ENCODE measurements around the gene CD247.
A peak's percentile ranks its signal among the peaks of the same experiment; 100 is the strongest.

Gene CD247

DNA sequence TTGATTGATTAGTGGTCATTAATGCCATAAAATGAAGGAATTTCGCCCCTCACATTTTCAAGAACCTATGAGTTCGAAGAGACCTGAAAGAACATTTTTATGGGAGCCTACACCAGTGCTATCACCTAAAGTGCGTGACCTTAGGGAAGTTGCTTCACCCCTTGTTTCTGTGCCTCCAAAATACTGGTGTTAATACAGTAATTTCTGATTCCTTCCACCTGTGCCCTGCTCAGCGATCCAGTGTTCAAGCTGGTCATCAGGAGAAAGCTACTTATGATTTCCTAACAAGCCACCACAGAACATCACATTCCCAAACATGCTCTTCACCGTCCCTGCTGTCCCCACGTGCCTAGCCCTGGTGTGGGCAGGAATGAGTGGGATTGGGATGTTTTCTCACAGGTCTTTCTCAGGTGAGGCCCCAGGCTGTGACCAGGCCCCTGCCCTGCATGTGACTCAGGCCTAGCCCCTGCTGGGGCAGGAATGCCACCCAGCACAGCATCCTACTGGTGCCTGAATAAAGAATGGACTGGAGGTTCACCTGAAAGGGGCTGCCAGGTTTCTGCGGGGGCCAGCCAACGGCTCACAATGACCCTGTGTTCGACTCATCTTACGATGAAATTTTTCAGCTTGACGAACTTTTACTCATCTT is 60.3 kb downstream of the CD247 start:
- no peak for DNase-seq (ENCODE audit: low read depth)
- TF ChIP-seq, protein P1, sequence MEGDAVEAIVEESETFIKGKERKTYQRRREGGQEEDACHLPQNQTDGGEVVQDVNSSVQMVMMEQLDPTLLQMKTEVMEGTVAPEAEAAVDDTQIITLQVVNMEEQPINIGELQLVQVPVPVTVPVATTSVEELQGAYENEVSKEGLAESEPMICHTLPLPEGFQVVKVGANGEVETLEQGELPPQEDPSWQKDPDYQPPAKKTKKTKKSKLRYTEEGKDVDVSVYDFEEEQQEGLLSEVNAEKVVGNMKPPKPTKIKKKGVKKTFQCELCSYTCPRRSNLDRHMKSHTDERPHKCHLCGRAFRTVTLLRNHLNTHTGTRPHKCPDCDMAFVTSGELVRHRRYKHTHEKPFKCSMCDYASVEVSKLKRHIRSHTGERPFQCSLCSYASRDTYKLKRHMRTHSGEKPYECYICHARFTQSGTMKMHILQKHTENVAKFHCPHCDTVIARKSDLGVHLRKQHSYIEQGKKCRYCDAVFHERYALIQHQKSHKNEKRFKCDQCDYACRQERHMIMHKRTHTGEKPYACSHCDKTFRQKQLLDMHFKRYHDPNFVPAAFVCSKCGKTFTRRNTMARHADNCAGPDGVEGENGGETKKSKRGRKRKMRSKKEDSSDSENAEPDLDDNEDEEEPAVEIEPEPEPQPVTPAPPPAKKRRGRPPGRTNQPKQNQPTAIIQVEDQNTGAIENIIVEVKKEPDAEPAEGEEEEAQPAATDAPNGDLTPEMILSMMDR (IDR thresholded peaks at IDR 0.05; ENCODE audit: low read depth, low read length): no peak
- TF ChIP-seq POLR2A (IDR thresholded peaks at IDR 0.05; ENCODE audit: extremely low read depth, insufficient read length): no peak

DNA sequence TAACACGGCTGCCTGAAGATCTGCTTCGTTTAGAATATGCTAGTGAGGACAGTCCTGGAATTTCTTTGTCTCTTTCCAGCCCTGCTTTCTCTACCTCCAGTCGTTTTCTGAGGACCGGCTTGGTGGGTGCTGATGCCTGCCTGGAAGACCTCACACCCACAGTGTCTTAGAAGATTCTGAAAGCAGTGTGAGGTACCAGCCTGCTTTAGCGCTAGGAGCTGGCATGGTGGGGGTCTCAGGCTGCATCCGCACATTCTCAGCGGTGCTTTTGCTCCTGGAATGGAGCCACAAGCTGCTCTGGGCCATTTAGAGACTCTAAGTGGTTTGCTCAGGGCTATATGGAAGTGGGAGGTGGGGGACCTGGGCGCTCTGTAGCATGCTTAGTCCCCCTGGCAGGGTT is 61.4 kb downstream of the CD247 start:
- DNase-seq (ENCODE audit: low read depth): no peak
- no peak overlapping the region for H3K4me3 ChIP-seq (ENCODE audit: low read depth, low read length)

More for the DNA sequence above, 60.3 kb downstream of the CD247 start:
- H3K4me3 ChIP-seq (ENCODE audit: low read depth, low read length): no peak overlapping the region

DNA sequence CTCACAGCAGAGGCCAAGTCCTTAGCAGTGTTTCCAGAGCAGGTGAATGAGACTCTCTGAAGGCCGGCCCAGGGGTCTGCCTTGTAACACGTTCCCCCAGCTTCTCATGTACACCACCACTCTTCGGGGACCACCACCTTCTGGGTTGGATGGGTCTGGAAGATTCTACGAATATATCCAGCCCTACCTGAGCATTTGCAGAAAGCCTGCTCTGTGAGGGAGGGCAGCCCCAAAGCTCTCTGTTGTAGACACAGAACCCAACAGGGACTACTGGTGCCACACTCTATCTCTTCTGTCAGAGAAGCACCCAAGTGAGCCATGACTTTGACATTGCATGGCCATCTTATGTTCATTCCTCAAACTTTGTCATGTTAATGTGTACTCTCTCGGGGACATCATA is 61.8 kb downstream of the CD247 start:
- no peak for TF ChIP-seq MAX (IDR thresholded peaks at IDR 0.05; ENCODE audit: low read depth, low read length)
- H3K4me3 ChIP-seq (ENCODE audit: low read depth, low read length): no peak overlapping the region
- no peak for DNase-seq (ENCODE audit: low read depth)

More for the DNA sequence above, 61.4 kb downstream of the CD247 start:
- TF ChIP-seq, protein P1 (IDR thresholded peaks at IDR 0.05; ENCODE audit: low read depth, low read length): no peak
- TF ChIP-seq POLR2A (IDR thresholded peaks at IDR 0.05; ENCODE audit: extremely low read depth, insufficient read length): no peak
- no peak for TF ChIP-seq MAX (IDR thresholded peaks at IDR 0.05; ENCODE audit: low read depth, low read length)
- no peak for TF ChIP-seq MYC (IDR thresholded peaks at IDR 0.05; ENCODE audit: low read depth, low read length)

- H3K4me3 ChIP-seq (ENCODE audit: low read depth, low read length): peak overlapping the region; percentile 64
- TF ChIP-seq POLR2A (IDR thresholded peaks at IDR 0.05; ENCODE audit: extremely low read depth, insufficient read length) (no peak), MYC (IDR thresholded peaks at IDR 0.05; ENCODE audit: low read depth, low read length) (no peak), MAX (IDR thresholded peaks at IDR 0.05; ENCODE audit: low read depth, low read length) (no peak)
- TF ChIP-seq, protein P1 (IDR thresholded peaks at IDR 0.05; ENCODE audit: low read depth, low read length): no peak
- no peak for DNase-seq (ENCODE audit: low read depth)
Measured at GRCh38 chr1:167455786-167456446, 62.4 kb downstream of the CD247 start.

GRCh38 chr1:167454894-167455785 is 63.2 kb downstream of the CD247 start:
- DNase-seq (ENCODE audit: low read depth): peak; percentile 73
- H3K4me3 ChIP-seq (ENCODE audit: low read depth, low read length): peak overlapping the region; percentile 64
- no peak for TF ChIP-seq MYC (IDR thresholded peaks at IDR 0.05; ENCODE audit: low read depth, low read length)
- TF ChIP-seq MAX (IDR thresholded peaks at IDR 0.05; ENCODE audit: low read depth, low read length): peak; percentile 5; the same call in 1 of the 2 replicates
- TF ChIP-seq POLR2A (IDR thresholded peaks at IDR 0.05; ENCODE audit: extremely low read depth, insufficient read length): peak; percentile 17

- no peak for DNase-seq (ENCODE audit: low read depth)
- no peak for TF ChIP-seq POLR2A (IDR thresholded peaks at IDR 0.05; ENCODE audit: extremely low read depth, insufficient read length)
- H3K4me3 ChIP-seq (ENCODE audit: low read depth, low read length): peak overlapping the region; percentile 64
Measured at GRCh38 chr1:167454304-167454893, 63.9 kb downstream of the CD247 start.

DNA sequence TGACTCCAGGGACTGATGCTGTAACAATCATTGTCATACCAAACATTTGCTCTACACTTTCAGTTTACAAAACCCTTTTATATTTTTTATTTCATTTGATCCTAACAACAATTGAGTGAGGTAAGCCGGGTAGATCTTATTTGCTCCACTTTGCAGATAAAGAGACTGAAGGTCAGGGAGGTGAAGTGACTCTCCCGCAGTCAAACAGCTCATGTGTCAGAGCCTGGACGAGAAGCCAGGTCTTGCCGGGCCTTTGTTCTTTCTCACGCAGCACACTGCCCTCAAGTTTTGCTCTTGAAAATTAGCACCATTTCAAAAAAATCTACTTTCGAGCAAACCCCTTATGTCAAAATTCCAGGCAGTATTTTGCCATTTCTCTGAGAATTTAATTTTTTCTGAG is 65.2 kb downstream of the CD247 start:
- H3K4me3 ChIP-seq (ENCODE audit: low read depth, low read length): no peak overlapping the region
- TF ChIP-seq, protein P1 (IDR thresholded peaks at IDR 0.05; ENCODE audit: low read depth, low read length): no peak
- TF ChIP-seq MAX (IDR thresholded peaks at IDR 0.05; ENCODE audit: low read depth, low read length): no peak
- TF ChIP-seq POLR2A (IDR thresholded peaks at IDR 0.05; ENCODE audit: extremely low read depth, insufficient read length): no peak
- no peak for TF ChIP-seq MYC (IDR thresholded peaks at IDR 0.05; ENCODE audit: low read depth, low read length)
- no peak for DNase-seq (ENCODE audit: low read depth)

Measured in NB4 (cell line).